ENCODE results near the gene MORN3. TPM values are rescaled to one million over a fixed set of nuclear protein-coding genes. Genes with fewer than 3 reads are reported as not detected.

Gene MORN3
- total and polyA plus RNA-seq, 9 of the 15 experiments (the other 6 are each of a cell fraction or from before 2014, with no cell fraction given), result 0.09 to 0.27 (median 0.20) TPM

DNA sequence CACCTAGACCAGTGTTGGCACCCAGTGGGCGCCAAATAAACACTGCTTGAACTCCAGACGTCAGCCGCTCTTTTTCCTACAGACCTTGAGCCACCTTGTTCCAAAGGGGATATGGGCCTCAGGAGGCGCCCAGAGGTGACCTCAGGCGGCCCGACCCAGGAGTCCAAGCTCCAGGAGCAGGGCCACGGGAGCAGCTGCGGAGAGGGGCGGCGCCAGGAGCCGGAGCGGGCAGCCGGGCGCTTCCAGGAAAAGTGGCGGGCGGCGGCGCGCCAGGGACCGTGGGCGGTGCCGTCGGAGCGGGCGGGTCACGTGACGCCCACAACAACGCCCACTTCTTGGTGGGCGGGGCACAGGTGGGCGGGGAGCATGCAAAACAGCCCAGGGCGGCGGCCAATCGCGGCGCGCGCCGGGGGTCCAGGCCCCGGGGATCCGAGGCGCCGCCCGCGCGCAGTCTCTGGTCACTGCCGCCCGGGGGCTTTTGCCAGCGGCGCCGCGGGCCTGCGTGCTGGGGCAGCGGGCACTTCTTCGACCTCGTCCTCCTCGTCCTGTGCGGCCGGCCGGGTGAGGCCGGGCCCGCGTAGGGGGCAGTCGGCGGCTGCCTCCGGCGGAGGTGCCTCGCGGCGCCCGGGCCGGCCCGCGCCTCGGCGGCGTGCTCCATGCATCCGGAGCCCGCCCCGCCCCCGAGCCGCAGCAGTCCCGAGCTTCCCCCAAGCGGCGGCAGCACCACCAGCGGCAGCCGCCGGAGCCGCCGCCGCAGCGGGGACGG is 43.2 kb downstream of the MORN3 start, which contains the start of gene ORAI1 (continued):
- TF ChIP-seq BRD9 (IDR thresholded peaks at IDR 0.05; ENCODE audit: low read depth, partially characterized antibody) (no peak), MAFG (tag; conservative IDR thresholded peaks at IDR 0.05) (no peak), SIX5 (IDR thresholded peaks at IDR 0.05; ENCODE audit: borderline replicate concordance in 1 of 2, insufficient read depth in 1 of 2, low read depth in 1 of 2, low read length in 2 of 2) (no peak), ZNF740 (CRISPR knock-in tag; IDR thresholded peaks at IDR 0.05) (no peak), ZNF740 (tag; IDR thresholded peaks at IDR 0.05) (no peak)

DNA sequence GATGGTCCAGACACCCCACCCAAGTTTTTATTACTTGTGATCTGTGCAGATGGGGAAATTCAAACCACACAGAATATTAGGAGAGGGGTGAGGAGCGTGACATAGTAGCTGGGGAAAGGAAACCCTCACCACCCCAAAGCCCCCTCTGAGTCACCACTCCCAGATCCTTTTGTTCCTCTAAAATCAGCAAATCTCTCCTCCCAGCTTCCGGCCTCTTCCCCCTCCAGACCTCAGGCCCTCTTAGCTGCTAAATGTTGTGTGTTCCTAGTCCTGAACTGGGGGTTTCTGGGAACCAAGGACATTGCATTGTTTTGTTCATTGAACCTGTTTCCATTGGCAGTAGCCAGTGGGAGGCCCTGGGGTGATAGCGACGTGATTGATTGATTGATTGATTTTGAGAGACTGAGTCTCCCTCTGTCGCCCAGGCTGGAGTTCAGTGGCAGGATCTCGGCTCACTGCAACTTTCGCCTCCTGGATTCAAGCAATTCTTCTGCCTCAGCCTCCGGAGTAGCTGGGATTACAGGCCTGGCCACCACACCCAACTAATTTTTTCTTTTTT is 49.0 kb downstream of the MORN3 start:
- FAIRE-seq (no peak), ATAC-seq (no peak), DNase-seq (ENCODE audit: extremely low read depth in 1 of 4, low spot score in 3 of 4) (peak in 1 of 4 experiments; percentile 23)
- ChIA-PET POLR2A (interaction anchor here (0.8 to 1.8 kb wide), 3 partner anchors 10 to 19 kb away, joined by 4 to 5 read pairs (median 5); no protein-coding TSS in a partner anchor), CTCF (ENCODE audit: low intra/inter-chr PET ratio) (no interaction called here)
- H3K36me3 ChIP-seq (ENCODE audit: control insufficient read depth, insufficient read depth, low read length), result no peaks in the 10 kb centered on the region
- peaks cover 7 to 16% of the 10 kb centered on the region in 2 experiments for H3K4me1 ChIP-seq (replicated peaks in 1 of 2; ENCODE audit: control insufficient read depth in 2 of 2, insufficient read depth in 2 of 2, low read length in 2 of 2)
- in situ Hi-C loops (cut with MboI), result no loop called here
- H3K9ac ChIP-seq (ENCODE audit: insufficient read depth in 1 of 2, low read depth in 2 of 2, low read length in 2 of 2), result peak overlapping the region in 1 of 2 experiments; percentile 61; a peak in 1 of 4 replicates
- intact Hi-C loops (cut with micrococcal nuclease), result no loop called here
- H3K9me1 ChIP-seq (ENCODE audit: control insufficient read depth, insufficient read depth, low read length), result no peaks in the 10 kb centered on the region
- WGBS (ENCODE audit: insufficient coverage, low coverage, missing lambda C conversion rate), result 39% methylated on average over 8 of the region's 8 CpGs
- H3K9me3 ChIP-seq (replicated peaks; ENCODE audit: control insufficient read depth, insufficient read depth, low read depth, low read length), result no peaks in the 10 kb centered on the region
- peak overlapping the region; percentile 44; the same call in 1 of the 3 replicates for H3K27ac ChIP-seq (ENCODE audit: extremely low read depth, low read depth, low read length)
- BruUV-seq (replicated peaks), result no TSS peak
- no peaks in the 10 kb centered on the region for H3K27me3 ChIP-seq (ENCODE audit: control insufficient read depth in 2 of 2, insufficient read depth in 2 of 2, low read length in 2 of 2)
- no peaks in the 10 kb centered on the region for H3K79me2 ChIP-seq (ENCODE audit: control insufficient read depth, insufficient read depth, low read length)
- H4K20me1 ChIP-seq (replicated peaks; ENCODE audit: control insufficient read depth, insufficient read depth, low read length), result no peaks in the 10 kb centered on the region
- H3K4me3 ChIP-seq, result no peak overlapping the region
- H2AFZ ChIP-seq (ENCODE audit: low read depth, low read length), result peak overlapping the region; percentile 76
- H3K4me2 ChIP-seq (ENCODE audit: insufficient read depth, low read length), result no peak overlapping the region
- TF ChIP-seq RAD21 (CRISPR knock-in tag; conservative IDR thresholded peaks at IDR 0.05 in 1 of 2, IDR thresholded peaks at IDR 0.05 in 1 of 2) (0 out of 4 replicates have a peak, but pooled peaks of 1 of the 2 experiments have one; percentile 1), BMI1 (IDR thresholded peaks at IDR 0.05; ENCODE audit: low read length) (no peak), JUND (IDR thresholded peaks at IDR 0.05; ENCODE audit: borderline replicate concordance, low read depth, low read length) (peak; percentile 34; the same call in 1 of the 2 replicates), JUND (tag; IDR thresholded peaks at IDR 0.05; ENCODE audit: borderline replicate concordance, low read depth, low read length) (no peak), ZNF140 (CRISPR knock-in tag; IDR thresholded peaks at IDR 0.05) (no peak), FOXJ3 (CRISPR knock-in tag; IDR thresholded peaks at IDR 0.05) (no peak), ZNF311 (CRISPR knock-in tag; IDR thresholded peaks at IDR 0.05) (no peak), MEIS2 (IDR thresholded peaks at IDR 0.05; ENCODE audit: partially characterized antibody) (peak; percentile 70), TAF1 (IDR thresholded peaks at IDR 0.05; ENCODE audit: control insufficient read depth, extremely low read depth, insufficient read depth, low read length, severe bottlenecking) (no peak), ATF3 (IDR thresholded peaks at IDR 0.05) (peak; percentile 44; the same call in 1 of the 2 replicates), ATF3 (CRISPR knock-in tag; conservative IDR thresholded peaks at IDR 0.05) (no peak), PKNOX1 (IDR thresholded peaks at IDR 0.05) (0 out of 2 replicates have a peak, but pooled peaks have one; percentile 26)
